Measurements from ENCODE around the gene TMEM132C. TPM values are rescaled to one million over a fixed set of nuclear protein-coding genes. Genes with fewer than 3 reads are reported as not detected.

Gene TMEM132C
- total RNA-seq, 1 donor from 2014 or later: 3.9 TPM

GRCh38 chr12:128661226-128661569 is 394.2 kb downstream of the TMEM132C start:
- no peak overlapping the region for H3K27ac Mint-ChIP-seq
- H3K4me3 ChIP-seq: no peak overlapping the region

GRCh38 chr12:128662101-128662500 is 395.1 kb downstream of the TMEM132C start:
- Mint-ChIP-seq H3K36me3 (peaks cover 12% of the 10 kb centered on the region), H3K27ac (no peak overlapping the region), H3K9me3 (no peaks in the 10 kb centered on the region), H3K4me3 (no peak overlapping the region), H3K4me1 (peaks cover 1% of the 10 kb centered on the region), H3K27me3 (ENCODE audit: insufficient read depth, low read depth) (no peaks in the 10 kb centered on the region)
- Histone ChIP-seq H3K9me3 (ENCODE audit: low read depth) (no peaks in the 10 kb centered on the region), H3K27ac (no peak overlapping the region), H3K4me2 (no peak overlapping the region), H2AFZ (replicated peaks) (no peak overlapping the region), H3K36me3 (no peaks in the 10 kb centered on the region), H3K4me3 (no peak overlapping the region), H3F3A (ENCODE audit: low read depth) (no peaks in the 10 kb centered on the region), H3K27me3 (no peaks in the 10 kb centered on the region), H3K4me1 (no peaks in the 10 kb centered on the region), H3K79me2 (ENCODE audit: low read depth) (no peaks in the 10 kb centered on the region), H4K20me1 (ENCODE audit: low read depth) (no peaks in the 10 kb centered on the region), H3K9ac (no peak overlapping the region)
- TF ChIP-seq EZH2phosphoT487 (IDR thresholded peaks at IDR 0.05): no peak
- TF ChIP-seq CTCF (IDR thresholded peaks at IDR 0.05): no peak
- no peak for TF ChIP-seq EZH2 (IDR thresholded peaks at IDR 0.05)
- no peak for DNase-seq (ENCODE audit: low spot score)

More at GRCh38 chr12:128661226-128661569, 394.2 kb downstream of the TMEM132C start:
- Histone ChIP-seq H3K4me1 (no peaks in the 10 kb centered on the region), H3K79me2 (ENCODE audit: low read depth) (no peaks in the 10 kb centered on the region), H3K4me2 (no peak overlapping the region), H3F3A (ENCODE audit: low read depth) (no peaks in the 10 kb centered on the region), H3K9ac (no peak overlapping the region), H3K36me3 (no peaks in the 10 kb centered on the region), H3K9me3 (ENCODE audit: low read depth) (no peaks in the 10 kb centered on the region), H2AFZ (replicated peaks) (no peak overlapping the region), H3K27me3 (no peaks in the 10 kb centered on the region), H4K20me1 (ENCODE audit: low read depth) (no peaks in the 10 kb centered on the region), H3K27ac (no peak overlapping the region)
- Mint-ChIP-seq H3K27me3 (ENCODE audit: insufficient read depth, low read depth) (no peaks in the 10 kb centered on the region), H3K4me3 (no peak overlapping the region), H3K9me3 (no peaks in the 10 kb centered on the region), H3K36me3 (peaks cover 13% of the 10 kb centered on the region), H3K4me1 (peaks cover 5% of the 10 kb centered on the region)
- no peak for TF ChIP-seq EZH2phosphoT487 (IDR thresholded peaks at IDR 0.05)
- TF ChIP-seq CTCF (IDR thresholded peaks at IDR 0.05): no peak
- no peak for TF ChIP-seq EZH2 (IDR thresholded peaks at IDR 0.05)
- no peak for DNase-seq (ENCODE audit: low spot score)

- H3K27me3 ChIP-seq: no peaks in the 10 kb centered on the region
- H3K9me3 ChIP-seq (ENCODE audit: low read depth): no peaks in the 10 kb centered on the region
- TF ChIP-seq EZH2 (IDR thresholded peaks at IDR 0.05): no peak
- no peak for TF ChIP-seq EZH2phosphoT487 (IDR thresholded peaks at IDR 0.05)
- TF ChIP-seq CTCF (IDR thresholded peaks at IDR 0.05): no peak
- H3K4me1 ChIP-seq: no peaks in the 10 kb centered on the region
- H3K79me2 ChIP-seq (ENCODE audit: low read depth): no peaks in the 10 kb centered on the region
- no peak overlapping the region for H3K27ac ChIP-seq
- no peak overlapping the region for H2AFZ ChIP-seq (replicated peaks)
- no peaks in the 10 kb centered on the region for H3F3A ChIP-seq (ENCODE audit: low read depth)
- no peak overlapping the region for H3K4me3 ChIP-seq
- H3K27me3 Mint-ChIP-seq (ENCODE audit: insufficient read depth, low read depth): no peaks in the 10 kb centered on the region
- H4K20me1 ChIP-seq (ENCODE audit: low read depth): no peaks in the 10 kb centered on the region
- no peak for DNase-seq (ENCODE audit: low spot score)
- H3K27ac Mint-ChIP-seq: no peak overlapping the region
- H3K9me3 Mint-ChIP-seq: no peaks in the 10 kb centered on the region
- no peak overlapping the region for H3K4me2 ChIP-seq
- H3K4me3 Mint-ChIP-seq: no peak overlapping the region
- H3K36me3 Mint-ChIP-seq: peaks cover 27% of the 10 kb centered on the region
- H3K9ac ChIP-seq: no peak overlapping the region
- H3K36me3 ChIP-seq: no peaks in the 10 kb centered on the region
- H3K4me1 Mint-ChIP-seq: no peaks in the 10 kb centered on the region
Observed at GRCh38 chr12:128664501-128664900, 397.5 kb downstream of the TMEM132C start.
